Measurements from ENCODE around the gene DIPK1C.

The DIPK1C gene

DNA sequence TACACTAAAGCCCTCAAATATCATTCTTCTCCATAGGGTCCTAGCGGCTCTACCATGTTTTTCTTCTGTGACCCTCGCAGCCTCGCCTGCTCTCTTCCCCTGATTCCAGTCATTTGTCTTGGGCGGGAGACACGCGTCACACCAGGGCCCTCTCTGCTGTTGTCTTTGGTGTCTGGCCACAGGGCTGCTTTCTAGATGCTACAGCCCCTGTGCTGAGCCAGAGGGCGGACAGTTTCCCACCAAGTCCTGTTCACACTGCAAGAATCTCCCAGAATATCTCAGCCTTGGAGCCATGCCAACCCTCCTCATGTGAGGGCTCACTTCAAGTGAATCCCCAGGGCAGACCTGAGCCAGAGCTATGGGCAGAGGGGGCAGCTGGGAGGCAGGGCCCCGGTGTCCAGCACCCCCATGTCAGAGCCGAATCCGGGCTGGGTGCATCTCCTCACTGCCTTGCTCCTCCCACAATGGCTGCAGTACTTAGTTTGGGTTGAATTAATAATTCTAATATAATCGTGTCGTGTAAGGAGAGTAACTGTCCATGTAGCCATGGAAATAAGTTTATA, 42.1 kb downstream of the DIPK1C start:
- no peak for DNase-seq

DNA sequence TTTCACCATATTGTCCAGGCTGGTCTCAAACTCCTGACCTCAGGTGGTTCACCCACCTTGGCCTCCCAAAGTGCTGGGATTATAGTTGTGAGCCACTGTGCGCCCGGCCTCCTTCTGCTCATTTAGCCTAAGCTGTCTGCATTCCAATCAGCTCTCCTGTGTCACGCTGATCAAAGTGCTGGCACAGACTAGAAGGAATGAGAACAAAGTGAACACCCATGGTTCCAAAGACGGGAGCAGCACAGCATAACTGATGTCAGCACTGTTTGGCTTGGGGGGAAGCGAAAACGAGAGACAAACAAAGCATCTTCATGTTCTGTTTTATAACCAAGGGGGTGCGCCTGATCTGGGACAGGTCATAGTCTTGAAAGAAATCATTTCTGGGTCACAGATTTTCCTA, 43.3 kb downstream of the DIPK1C start:
- no peak for DNase-seq

DNA sequence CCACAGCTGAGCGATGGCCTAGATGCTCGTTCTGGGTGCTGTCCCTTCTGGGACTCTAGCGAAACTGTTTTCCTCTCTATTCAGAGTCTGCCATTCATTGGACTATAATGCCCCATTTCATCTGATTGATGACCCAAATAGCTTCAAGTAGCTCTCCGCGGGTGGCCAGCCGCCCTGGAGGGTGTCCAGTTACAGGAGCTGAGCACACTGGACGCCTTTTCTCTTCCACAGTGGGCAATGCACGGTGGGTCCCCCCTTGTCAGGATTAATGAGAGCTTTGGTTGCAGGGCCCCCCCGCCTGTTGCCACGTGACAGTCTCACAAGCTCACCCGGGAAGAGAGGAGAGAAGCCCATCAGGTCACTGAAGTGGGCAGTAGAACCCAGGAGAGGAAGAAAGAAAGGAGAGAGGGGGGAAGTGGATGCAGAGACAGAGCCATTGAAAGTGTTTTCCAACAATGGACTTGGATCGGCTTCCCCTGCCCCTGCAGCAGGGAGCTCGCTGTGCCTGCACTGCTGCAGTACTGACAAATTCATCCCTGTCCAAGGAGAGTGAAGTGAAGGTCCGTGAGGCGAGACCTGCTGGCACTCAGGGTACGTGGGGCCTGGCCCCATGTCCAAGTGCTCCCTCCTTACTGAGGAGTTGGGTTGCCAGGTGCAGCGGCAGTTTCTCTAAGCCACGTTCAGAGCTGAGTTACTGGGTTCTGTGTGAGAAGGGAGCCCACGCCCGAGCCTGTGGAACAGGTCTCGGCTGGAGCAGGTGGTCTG, 44.8 kb downstream of the DIPK1C start:
- DNase-seq, result no peak

DNA sequence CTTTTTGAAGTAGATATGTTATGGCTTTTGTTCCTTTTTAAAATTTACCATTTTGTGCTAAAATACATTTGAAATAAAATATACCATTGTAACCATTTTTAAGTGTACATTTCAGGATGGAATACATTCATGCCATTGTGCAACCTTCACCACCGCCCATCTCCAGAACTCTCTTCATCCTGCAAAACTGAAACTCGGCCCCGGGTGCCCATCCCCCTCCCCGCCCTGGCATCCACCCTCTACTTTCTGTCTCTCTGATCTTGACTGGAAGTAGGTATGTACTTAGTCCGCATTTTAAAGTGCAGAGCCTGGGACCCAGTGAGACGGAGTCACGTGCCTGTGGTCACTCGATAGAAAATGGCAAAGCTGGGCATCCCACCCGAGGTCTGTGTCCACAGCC, 45.6 kb downstream of the DIPK1C start:
- no peak for DNase-seq

DNA sequence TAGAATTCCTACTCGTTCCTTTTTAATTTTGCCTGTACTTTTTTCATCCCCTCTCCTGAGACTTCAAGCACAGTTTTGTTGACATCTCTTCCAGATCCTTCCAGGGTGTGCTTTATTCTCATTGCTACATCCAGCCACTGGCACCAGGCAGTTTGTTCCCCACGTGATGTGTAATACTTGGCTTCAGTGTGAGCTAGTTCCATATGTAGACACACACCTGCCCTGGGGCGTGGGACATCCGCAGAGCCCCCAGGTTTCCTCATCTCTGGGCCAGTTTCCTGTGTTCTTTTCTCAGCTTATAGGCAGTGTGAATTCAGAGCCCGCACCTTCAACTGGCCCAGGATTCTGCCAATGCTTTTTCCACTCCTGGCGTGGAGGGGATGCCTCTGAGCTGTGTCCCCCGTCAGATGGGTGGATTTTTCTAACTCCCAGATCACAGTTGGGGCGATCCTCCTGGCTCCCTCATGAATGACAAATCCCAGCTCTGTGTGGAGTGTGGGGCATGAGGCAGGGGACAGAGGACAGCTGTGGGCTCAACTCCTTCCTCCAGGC, 46.6 kb downstream of the DIPK1C start:
- DNase-seq, result no peak

DNA sequence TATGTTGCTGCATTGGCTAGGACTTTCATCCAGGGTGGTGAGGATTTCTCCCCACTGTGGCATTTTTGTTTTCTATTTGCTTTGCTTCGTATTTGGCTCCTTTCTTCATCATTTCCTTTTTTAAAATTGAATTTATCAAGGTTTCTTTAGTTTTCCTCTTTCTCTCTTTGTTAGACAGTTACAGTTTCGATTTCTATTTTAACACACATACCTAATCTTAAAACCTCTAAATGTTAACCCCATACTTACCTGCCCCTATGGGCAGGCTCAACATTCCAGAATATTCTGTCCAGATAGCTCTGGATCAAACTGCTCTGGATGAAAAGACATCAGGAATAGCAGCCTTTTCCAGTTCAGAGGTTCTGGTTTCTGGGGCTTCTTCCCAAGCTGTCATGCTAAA, 49.2 kb downstream of the DIPK1C start:
- DNase-seq, result no peak

DNA sequence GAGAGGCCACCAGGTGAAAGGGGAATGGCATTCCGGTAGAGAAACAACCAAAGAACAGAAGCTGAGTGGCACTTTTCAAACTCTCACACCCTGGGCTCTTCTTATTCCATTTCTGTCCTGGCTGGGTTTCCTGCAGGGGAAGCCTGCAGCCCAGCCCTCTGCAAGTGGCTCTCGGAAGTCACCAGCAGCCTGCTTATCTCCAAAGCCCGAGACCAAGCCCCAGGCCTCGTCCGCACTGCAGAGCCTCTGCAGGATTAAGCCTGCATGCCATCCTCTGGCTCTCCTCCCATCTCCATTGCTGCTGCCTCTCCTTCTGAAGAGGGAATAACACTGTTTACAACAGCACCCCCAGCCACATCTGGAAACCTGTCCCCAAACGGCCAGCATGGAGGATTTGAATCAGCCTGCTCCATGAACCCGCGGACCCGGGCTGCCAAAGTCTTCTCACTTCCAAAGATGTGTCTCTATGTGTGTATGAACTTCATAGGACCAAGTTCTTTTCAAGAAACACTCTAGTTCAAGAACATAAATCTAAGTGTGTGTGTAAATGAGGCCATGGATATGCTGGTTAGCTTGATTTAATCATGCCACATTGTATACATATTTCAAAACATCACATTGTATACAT, 54.2 kb downstream of the DIPK1C start:
- no peak for DNase-seq

DNA sequence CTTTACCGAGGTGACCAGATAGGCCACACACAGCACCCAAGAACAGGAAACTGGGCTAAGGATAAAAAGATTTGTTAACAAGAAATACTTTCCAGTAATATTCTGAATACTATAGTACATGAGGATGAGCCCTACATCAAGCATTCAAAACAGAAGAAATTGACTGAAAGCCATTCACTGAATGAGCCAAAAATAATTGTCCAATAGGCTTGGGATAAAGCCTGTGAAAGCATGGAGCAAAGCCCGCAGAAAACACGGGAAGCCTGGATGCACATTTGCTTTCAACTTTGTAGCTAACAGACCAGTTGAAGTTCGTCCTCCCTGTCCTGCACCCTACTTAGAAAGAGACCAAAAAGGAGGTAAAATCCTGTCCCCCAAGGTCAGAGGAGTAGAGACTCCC, 56.3 kb downstream of the DIPK1C start:
- no peak for DNase-seq

DNA sequence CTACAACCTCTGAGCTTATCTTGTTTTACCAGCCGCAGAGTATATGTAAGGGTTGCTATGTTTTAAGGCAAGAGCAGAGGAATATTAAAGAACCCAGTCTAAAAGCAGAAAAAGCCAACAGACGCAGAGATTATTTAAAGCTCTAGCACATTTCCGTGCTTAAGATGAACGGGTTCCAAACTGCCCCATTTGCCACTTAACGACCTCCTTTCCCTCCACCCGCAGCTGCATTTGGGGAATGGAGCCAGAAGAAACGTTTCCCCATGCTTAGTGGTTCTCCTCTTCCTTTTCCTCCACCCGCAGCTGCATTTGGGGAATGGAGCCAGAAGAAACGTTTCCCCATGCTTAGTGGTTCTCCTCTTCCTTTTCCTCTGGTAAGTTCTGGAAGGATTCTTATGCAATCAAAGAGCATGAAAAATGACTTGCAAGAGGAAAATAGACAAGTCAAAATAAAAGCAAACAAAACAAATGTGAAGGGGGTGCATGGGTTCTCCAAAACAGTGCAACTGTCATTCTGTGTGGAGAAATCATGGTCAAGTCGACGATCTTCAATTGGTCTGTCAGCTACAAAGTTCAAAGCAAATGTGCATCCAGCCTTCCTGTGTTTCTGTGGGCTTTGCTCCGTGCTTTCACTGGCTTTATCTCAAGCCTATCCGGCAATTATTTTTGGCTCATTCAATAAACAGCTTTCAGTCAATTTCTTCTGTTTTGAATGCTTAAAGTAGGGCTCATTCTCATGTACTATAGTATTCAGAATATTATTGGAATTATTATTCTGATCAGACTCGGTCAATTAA, 57.8 kb downstream of the DIPK1C start:
- no peak for DNase-seq

DNA sequence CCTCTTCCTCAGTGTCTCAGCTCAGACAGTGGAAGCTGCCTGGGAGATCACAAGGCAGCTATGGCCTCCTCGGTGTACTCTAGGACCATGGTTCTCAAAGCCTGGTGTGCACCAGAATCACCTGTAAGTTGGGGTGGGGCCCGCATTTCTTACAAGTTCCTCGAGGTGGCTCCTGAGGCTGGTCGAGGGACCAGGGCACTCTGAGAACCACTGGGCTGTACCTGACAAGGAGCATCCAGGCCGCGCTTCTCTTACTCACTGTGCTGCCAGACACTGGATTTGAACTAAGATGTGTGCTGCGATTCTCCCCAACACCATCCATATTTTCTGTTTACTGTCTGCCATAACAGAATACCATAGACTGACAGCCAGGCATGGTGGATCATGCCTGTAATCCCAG, 59.5 kb downstream of the DIPK1C start:
- DNase-seq, result no peak

DNA sequence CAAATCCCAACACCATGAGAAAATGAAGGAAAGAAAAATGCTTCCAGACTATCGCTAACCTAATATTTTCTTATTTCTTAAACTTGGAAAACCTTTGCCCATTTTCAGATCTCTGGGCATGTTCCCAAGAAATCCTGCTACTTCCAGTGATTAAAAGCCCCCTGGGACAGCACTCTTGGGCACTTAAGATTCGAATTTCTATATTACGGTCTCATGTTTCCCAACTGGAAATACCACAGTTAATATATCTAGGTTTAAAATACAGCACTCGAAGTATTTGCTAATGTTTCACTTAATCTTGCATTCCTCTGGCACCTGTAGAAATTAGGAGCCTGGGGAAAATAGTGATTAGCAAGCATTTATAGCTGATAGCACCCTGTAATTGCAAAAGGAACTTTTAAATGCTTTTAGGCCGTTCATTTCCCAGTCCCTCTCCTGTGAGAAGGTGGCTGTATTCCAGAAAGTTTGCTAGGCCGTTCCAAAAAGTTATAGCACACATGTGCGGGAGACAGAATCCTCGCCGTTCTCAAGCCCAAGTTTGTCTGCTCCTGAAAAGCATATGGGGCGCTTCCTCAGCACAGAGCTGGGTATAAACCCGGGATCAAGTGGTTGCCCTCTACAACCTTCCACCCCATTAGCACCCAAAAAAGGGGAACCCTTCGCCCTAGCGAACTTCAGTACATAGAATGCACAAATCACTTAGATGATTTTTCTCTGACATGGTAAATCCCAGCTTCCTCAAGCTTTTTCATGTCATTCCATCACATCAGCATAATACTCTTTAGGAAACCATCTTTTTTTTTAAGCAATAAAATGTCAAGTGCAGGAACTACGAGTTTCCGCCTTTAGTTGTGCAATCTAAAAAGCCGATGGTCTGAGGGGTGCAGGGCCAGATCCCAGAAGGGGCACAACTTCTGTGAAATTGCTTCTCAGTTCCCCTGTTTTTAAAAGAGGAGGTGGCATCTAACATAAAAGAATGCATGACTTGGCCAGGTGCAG, 60.6 kb downstream of the DIPK1C start:
- no peak for DNase-seq

DNA sequence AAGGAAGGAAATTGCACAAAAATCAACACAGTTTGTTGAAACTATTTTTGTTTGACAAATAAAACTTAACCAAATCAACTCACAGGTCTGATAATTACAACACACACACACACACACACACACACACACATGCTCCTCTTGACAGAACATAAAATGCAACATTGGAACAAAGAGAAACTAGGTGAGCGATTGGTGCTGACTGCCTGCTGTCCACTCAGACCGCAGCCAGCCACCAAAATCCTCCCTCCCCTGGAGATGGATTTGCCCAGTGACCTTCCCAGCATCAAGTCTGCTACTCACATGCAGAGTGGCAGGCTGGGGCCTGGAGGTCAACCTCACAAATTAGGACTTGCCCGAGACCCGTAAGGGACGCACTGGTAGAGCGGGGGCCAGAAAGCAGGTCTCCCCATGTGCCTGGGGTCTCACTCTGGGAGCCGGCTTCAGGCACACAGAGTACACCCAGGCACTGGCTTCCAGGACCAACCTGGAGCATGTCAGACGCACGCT, 61.4 kb downstream of the DIPK1C start:
- DNase-seq, result no peak

DNA sequence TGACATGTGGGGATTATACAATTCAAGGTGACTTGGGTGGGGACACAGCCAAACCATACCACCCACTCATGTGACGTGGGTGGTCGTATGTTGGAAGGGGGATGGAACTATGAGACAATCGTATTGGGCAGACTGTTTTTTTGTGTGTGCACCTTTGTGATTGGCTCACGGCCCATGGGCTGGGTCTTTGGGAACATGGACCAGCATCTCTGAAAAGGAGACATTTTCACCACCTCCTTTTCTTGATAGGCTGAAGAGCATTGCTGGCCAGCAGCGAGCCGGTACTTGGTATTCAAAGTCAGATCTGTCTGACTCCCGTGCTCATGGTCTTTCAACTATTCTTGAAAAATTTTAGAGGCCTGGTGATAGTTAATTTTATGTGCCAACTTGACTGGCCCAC, 62.1 kb downstream of the DIPK1C start:
- DNase-seq, result no peak

DNA sequence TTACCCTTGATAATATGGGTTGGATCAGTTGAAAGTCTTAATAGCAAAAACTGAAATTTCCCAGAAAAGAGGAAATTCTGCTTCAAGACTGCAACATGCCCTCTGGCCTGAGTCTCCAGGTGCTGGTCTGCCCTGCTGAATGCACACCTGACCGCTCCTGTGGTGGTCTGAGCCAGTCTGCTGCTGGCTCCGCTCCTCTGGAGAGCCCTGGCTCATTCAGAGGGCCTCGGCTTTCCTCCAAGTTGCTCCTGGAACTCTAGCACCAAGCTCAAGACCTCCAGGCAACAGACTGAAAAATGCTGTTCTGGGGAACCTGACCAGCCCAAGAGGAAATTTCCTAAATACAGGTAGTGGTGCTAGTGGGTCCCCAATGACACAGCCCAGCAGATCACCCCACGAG, 64.8 kb downstream of the DIPK1C start:
- no peak for DNase-seq

DNA sequence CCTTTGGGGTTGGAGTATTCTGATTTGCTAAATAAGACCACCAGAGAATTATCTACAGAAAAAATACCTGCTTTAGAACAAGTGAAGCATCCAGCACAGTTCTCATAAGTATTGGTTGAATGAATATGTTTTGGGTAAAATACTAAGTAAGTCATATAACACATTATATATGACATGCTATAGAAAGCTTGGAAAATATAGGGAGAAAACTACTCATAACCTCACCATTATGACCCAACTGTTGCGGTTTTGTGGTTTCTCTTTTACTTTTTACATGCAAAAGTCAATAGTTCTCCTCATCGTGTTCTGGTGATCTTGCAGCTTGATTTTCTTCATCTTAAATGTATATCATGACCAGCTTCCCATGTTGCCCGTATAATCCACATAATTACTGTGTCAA, 66.2 kb downstream of the DIPK1C start:
- no peak for DNase-seq

DNA sequence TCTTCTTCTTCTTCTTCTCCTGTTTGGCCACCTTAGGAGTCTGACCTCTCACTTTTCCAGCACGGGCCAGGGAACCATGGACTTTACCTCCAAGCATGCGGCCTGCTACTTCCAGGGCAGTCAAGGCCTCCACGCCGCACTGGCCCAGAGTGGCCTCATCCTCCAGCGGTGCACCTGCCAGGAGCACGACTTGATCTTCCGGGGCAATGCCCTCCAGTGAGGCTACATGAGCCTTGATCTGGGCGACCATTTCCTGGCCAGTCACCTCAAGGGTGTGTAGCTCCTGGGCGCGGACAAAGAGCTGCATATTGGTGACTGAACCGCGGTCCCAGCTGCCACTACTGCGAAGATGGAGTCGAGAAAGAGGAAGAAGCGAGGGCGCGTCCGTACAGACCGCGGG, 67.1 kb downstream of the DIPK1C start:
- DNase-seq, result no peak

DNA sequence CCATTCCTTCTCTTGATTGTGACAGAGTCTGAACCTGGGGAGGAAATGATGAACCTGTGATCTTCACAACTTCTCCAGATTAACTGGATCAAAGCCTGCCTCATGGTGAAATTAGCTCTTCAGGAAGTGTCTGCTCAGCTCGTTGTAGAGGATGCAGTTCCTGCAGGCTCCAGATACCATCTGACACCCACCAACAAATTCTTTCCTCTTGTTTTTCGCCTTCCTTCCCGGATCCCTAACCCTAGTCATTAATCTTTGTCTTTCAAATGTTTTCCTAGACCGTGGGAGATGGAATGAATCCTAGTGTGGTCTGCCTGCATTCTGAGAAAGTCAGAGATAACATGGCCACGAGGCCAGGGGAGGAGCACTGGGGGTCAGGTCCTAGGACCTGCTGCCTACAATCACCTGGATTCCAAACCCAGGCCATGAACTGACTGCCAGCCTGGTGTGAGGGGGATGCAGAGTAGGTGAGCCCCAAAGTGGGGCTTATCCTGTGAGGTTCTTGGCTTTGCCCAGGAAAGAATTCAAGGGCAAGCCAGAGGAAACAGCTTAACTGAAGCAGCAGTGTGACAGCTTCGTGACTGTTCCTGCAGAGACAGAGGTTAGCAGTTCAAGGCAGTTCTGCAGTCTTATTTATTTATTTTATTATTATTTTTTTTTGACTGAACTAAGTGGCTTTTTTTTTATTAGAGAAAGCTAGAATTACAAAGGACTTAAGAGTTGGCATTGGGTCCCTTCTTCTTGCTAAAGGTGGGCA, 67.8 kb downstream of the DIPK1C start:
- DNase-seq, result no peak

DNA sequence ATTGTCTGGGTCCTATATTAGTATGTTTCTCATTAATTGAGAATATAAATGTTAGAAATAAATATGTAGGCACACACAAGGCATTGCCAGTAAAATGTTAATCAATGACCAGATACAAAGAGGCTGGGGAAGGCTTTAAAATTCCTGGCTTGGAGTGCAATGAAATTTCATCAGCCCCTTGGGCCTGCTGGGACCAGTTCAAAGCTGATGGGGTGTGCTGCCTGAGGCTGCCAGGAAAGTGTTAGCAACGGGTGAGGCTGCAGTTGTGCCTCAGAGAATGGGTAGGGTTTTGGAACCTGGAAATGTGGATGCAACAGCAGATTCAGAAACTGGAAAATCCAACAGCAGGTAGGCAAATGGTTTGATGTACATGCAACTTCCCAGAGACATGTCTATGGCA, 68.9 kb downstream of the DIPK1C start:
- DNase-seq, result no peak

DNA sequence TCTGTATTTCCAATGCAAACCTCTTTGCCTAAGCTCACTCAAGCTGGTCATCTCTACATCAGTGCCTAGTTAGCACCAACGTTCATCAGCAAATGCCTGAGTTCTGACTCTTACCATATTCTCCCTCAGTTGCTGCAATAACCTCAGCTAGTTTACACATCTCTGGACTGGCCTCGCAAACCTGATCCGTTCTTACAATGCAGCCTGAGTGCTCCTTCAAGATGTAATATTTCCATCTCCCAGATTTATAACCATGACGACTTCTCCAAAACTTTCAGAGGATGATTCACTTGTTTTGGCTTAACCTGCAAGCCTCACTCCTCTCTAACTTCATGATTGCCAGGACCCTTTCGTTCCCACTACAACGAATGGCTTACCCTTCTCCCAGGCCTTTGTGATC, 69.7 kb downstream of the DIPK1C start:
- no peak for DNase-seq

Data from NCI-H1694 (cell line).